Measurements from ENCODE around the gene TRAF3IP1. TPM values are rescaled to one million over a fixed set of nuclear protein-coding genes. Genes with fewer than 3 reads are reported as not detected.

TRAF3IP1 gene
- total and polyA plus RNA-seq, 2 donors (not counting 1 experiment from before 2014, with no cell fraction given) = 3.9 to 9.2 TPM

- H3K9ac ChIP-seq (ENCODE audit: insufficient read depth, low read length) = no peak overlapping the region
- H3K36me3 ChIP-seq (ENCODE audit: control insufficient read depth, insufficient read depth, low read length) = no peaks in the 10 kb centered on the region
- no peak overlapping the region for H3K27ac ChIP-seq (ENCODE audit: insufficient read depth, low read length)
- H3K4me1 ChIP-seq (ENCODE audit: control insufficient read depth, extremely low read depth, insufficient read depth, low read length) = no peaks in the 10 kb centered on the region
- H4K20me1 ChIP-seq (ENCODE audit: control insufficient read depth, extremely low read depth, insufficient read depth, low read length) = no peaks in the 10 kb centered on the region
- H2AFZ ChIP-seq (ENCODE audit: low read length) = no peak overlapping the region
- no peaks in the 10 kb centered on the region for H3K9me3 ChIP-seq (ENCODE audit: control insufficient read depth, insufficient read depth, low read depth, low read length)
- no peak for TF ChIP-seq EZH2 (IDR thresholded peaks at IDR 0.05; ENCODE audit: low read length, missing control alignments)
- no peak for TF ChIP-seq CTCF (conservative IDR thresholded peaks at IDR 0.05 in 1 of 2, IDR thresholded peaks at IDR 0.05 in 1 of 2; ENCODE audit: low read depth in 1 of 2, low read length in 2 of 2)
- H3K4me3 ChIP-seq (replicated peaks in 1 of 4; ENCODE audit: control extremely low read depth in 1 of 4, insufficient read depth in 1 of 4, low read depth in 3 of 4, low read length in 4 of 4) = no peak overlapping the region
- H3K79me2 ChIP-seq (ENCODE audit: control insufficient read depth, insufficient read depth, low read length) = no peaks in the 10 kb centered on the region
- no peak overlapping the region for H3K4me2 ChIP-seq (ENCODE audit: extremely low read depth, insufficient read depth, low read length)
- no peaks in the 10 kb centered on the region for H3K27me3 ChIP-seq (ENCODE audit: control insufficient read depth, insufficient read depth, low read length)
- no peak for DNase-seq (ENCODE audit: low read depth in 2 of 2)
Observed at GRCh38 chr2:238277695-238278094, 42.6 kb upstream of the TRAF3IP1 start.

GRCh38 chr2:238278626-238279323 lies 41.5 kb upstream of the TRAF3IP1 start:
- Histone ChIP-seq H3K4me3 (replicated peaks in 1 of 4; ENCODE audit: control extremely low read depth in 1 of 4, insufficient read depth in 1 of 4, low read depth in 3 of 4, low read length in 4 of 4) (no peak overlapping the region), H3K9me3 (ENCODE audit: control insufficient read depth, insufficient read depth, low read depth, low read length) (no peaks in the 10 kb centered on the region), H4K20me1 (ENCODE audit: control insufficient read depth, extremely low read depth, insufficient read depth, low read length) (no peaks in the 10 kb centered on the region), H3K36me3 (ENCODE audit: control insufficient read depth, insufficient read depth, low read length) (no peaks in the 10 kb centered on the region), H2AFZ (ENCODE audit: low read length) (no peak overlapping the region), H3K4me2 (ENCODE audit: extremely low read depth, insufficient read depth, low read length) (no peak overlapping the region), H3K9ac (ENCODE audit: insufficient read depth, low read length) (no peak overlapping the region), H3K79me2 (ENCODE audit: control insufficient read depth, insufficient read depth, low read length) (no peaks in the 10 kb centered on the region), H3K27me3 (ENCODE audit: control insufficient read depth, insufficient read depth, low read length) (no peaks in the 10 kb centered on the region), H3K4me1 (ENCODE audit: control insufficient read depth, extremely low read depth, insufficient read depth, low read length) (no peaks in the 10 kb centered on the region), H3K27ac (ENCODE audit: insufficient read depth, low read length) (no peak overlapping the region)
- TF ChIP-seq EZH2 (IDR thresholded peaks at IDR 0.05; ENCODE audit: low read length, missing control alignments) = no peak
- no peak for TF ChIP-seq CTCF (conservative IDR thresholded peaks at IDR 0.05 in 1 of 2, IDR thresholded peaks at IDR 0.05 in 1 of 2; ENCODE audit: low read depth in 1 of 2, low read length in 2 of 2)
- DNase-seq (ENCODE audit: low read depth in 2 of 2) = no peak

- no peak overlapping the region for H2AFZ ChIP-seq (ENCODE audit: low read length)
- H3K4me2 ChIP-seq (ENCODE audit: extremely low read depth, insufficient read depth, low read length) = no peak overlapping the region
- no peaks in the 10 kb centered on the region for H3K4me1 ChIP-seq (ENCODE audit: control insufficient read depth, extremely low read depth, insufficient read depth, low read length)
- no peaks in the 10 kb centered on the region for H3K27me3 ChIP-seq (ENCODE audit: control insufficient read depth, insufficient read depth, low read length)
- H3K9me3 ChIP-seq (ENCODE audit: control insufficient read depth, insufficient read depth, low read depth, low read length) = no peaks in the 10 kb centered on the region
- no peak overlapping the region for H3K27ac ChIP-seq (ENCODE audit: insufficient read depth, low read length)
- no peak for TF ChIP-seq CTCF (conservative IDR thresholded peaks at IDR 0.05 in 1 of 2, IDR thresholded peaks at IDR 0.05 in 1 of 2; ENCODE audit: low read depth in 1 of 2, low read length in 2 of 2)
- no peak for TF ChIP-seq EZH2 (IDR thresholded peaks at IDR 0.05; ENCODE audit: low read length, missing control alignments)
- no peaks in the 10 kb centered on the region for H4K20me1 ChIP-seq (ENCODE audit: control insufficient read depth, extremely low read depth, insufficient read depth, low read length)
- no peak overlapping the region for H3K4me3 ChIP-seq (replicated peaks in 1 of 4; ENCODE audit: control extremely low read depth in 1 of 4, insufficient read depth in 1 of 4, low read depth in 3 of 4, low read length in 4 of 4)
- no peaks in the 10 kb centered on the region for H3K79me2 ChIP-seq (ENCODE audit: control insufficient read depth, insufficient read depth, low read length)
- DNase-seq (ENCODE audit: low read depth in 2 of 2) = no peak
- H3K36me3 ChIP-seq (ENCODE audit: control insufficient read depth, insufficient read depth, low read length) = no peaks in the 10 kb centered on the region
- H3K9ac ChIP-seq (ENCODE audit: insufficient read depth, low read length) = no peak overlapping the region
Observed at GRCh38 chr2:238279324-238279682, 41.0 kb upstream of the TRAF3IP1 start.
